HG03571 (cell line): ENCODE data around the gene DENND2A.
"Not testable (repeated sequence)": the region's sequence is repeated elsewhere in the genome, so short reads cannot be mapped to it uniquely, and the experiment has no call there.

Experiments
- ATAC-seq: cut with Tn5 transposase; IDR thresholded peaks from one replicate; pipeline ENCODE4 v1.9.1; 2021; ENCODE audit not compliant: unreplicated experiment

Gene DENND2A

GRCh38 chr7:140592964-140593671, 47.5 kb downstream of the DENND2A start:
- ATAC-seq = peak; percentile 70

- no peak for ATAC-seq
Observed at GRCh38 chr7:140591180-140591902, 49.3 kb downstream of the DENND2A start.

- no peak for ATAC-seq
Observed at GRCh38 chr7:140587243-140587642, 53.4 kb downstream of the DENND2A start.

GRCh38 chr7:140586516-140586915, 54.1 kb downstream of the DENND2A start:
- ATAC-seq = no peak

GRCh38 chr7:140585333-140585732, 55.3 kb downstream of the DENND2A start:
- ATAC-seq = no peak

- no peak for ATAC-seq
Observed at GRCh38 chr7:140584195-140584851, 56.3 kb downstream of the DENND2A start.

- ATAC-seq = no peak
Observed at GRCh38 chr7:140581411-140581810, 59.2 kb downstream of the DENND2A start.

GRCh38 chr7:140577651-140578050, 63.0 kb downstream of the DENND2A start:
- ATAC-seq = no peak

GRCh38 chr7:140576589-140576988, 64.0 kb downstream of the DENND2A start:
- ATAC-seq = no peak

- ATAC-seq = no peak
Observed at GRCh38 chr7:140571538-140572122, 69.0 kb downstream of the DENND2A start.

- ATAC-seq = no peak
Observed at GRCh38 chr7:140570120-140570519, 70.5 kb downstream of the DENND2A start.

GRCh38 chr7:140568021-140568813, 72.4 kb downstream of the DENND2A start:
- ATAC-seq = no peak

GRCh38 chr7:140566186-140566585, 74.4 kb downstream of the DENND2A start:
- ATAC-seq = not testable (repeated sequence)

- not testable (repeated sequence) for ATAC-seq
Observed at GRCh38 chr7:140565761-140566160, 74.9 kb downstream of the DENND2A start.

- ATAC-seq = peak; percentile 68
Observed at GRCh38 chr7:140564643-140565042, 76.0 kb downstream of the DENND2A start.

- no peak for ATAC-seq
Observed at GRCh38 chr7:140562926-140563481, 77.6 kb downstream of the DENND2A start.

GRCh38 chr7:140559410-140559809, 81.2 kb downstream of the DENND2A start:
- ATAC-seq = no peak

GRCh38 chr7:140557809-140558518, 82.6 kb downstream of the DENND2A start:
- no peak for ATAC-seq

- no peak for ATAC-seq
Observed at GRCh38 chr7:140557069-140557468, 83.5 kb downstream of the DENND2A start.

GRCh38 chr7:140553236-140553635, 87.4 kb downstream of the DENND2A start:
- not testable (repeated sequence) for ATAC-seq
